ENCODE measurements around the gene TTC24. TPM values are rescaled to one million over a fixed set of nuclear protein-coding genes. Genes with fewer than 3 reads are reported as not detected.
"Not testable (repeated sequence)": the region's sequence is repeated elsewhere in the genome, so short reads cannot be mapped to it uniquely, and the experiment has no call there.

Gene TTC24
- total RNA-seq, 1 donor from 2014 or later, result not detected

- no peaks in the 10 kb centered on the region for H3K36me3 ChIP-seq
- intact Hi-C loops (cut with DNase I), result loop anchor here (5.0 kb wide), 2 partner anchors 47 to 473 kb away; partner anchors contain the start of gene NES
- no peaks in the 10 kb centered on the region for H3K9me3 ChIP-seq
- peaks cover 5% of the 10 kb centered on the region for H3K27me3 ChIP-seq
- H3K4me3 ChIP-seq, result no peak overlapping the region
- no peak for DNase-seq (ENCODE audit: extremely low spot score in 2 of 2)
- no peak for TF ChIP-seq POLR2AphosphoS5 (IDR thresholded peaks at IDR 0.05; ENCODE audit: insufficient read depth in 1 of 2, low read depth in 1 of 2)
- TF ChIP-seq, protein P1, sequence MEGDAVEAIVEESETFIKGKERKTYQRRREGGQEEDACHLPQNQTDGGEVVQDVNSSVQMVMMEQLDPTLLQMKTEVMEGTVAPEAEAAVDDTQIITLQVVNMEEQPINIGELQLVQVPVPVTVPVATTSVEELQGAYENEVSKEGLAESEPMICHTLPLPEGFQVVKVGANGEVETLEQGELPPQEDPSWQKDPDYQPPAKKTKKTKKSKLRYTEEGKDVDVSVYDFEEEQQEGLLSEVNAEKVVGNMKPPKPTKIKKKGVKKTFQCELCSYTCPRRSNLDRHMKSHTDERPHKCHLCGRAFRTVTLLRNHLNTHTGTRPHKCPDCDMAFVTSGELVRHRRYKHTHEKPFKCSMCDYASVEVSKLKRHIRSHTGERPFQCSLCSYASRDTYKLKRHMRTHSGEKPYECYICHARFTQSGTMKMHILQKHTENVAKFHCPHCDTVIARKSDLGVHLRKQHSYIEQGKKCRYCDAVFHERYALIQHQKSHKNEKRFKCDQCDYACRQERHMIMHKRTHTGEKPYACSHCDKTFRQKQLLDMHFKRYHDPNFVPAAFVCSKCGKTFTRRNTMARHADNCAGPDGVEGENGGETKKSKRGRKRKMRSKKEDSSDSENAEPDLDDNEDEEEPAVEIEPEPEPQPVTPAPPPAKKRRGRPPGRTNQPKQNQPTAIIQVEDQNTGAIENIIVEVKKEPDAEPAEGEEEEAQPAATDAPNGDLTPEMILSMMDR (IDR thresholded peaks at IDR 0.05), result no peak
- TF ChIP-seq POLR2A (IDR thresholded peaks at IDR 0.05), result no peak
- no peak overlapping the region for H3K27ac ChIP-seq
- H3K4me1 ChIP-seq, result peaks cover 8% of the 10 kb centered on the region
Observed at GRCh38 chr1:156629823-156630449, 50.4 kb downstream of the TTC24 start.

GRCh38 chr1:156631152-156631551, 51.6 kb downstream of the TTC24 start:
- not testable (repeated sequence) for DNase-seq (ENCODE audit: extremely low spot score in 2 of 2); H3K9me3 ChIP-seq; H3K4me3 ChIP-seq; H3K4me1 ChIP-seq; H3K27ac ChIP-seq; H3K36me3 ChIP-seq; H3K27me3 ChIP-seq
- intact Hi-C loops (cut with DNase I), result loop anchor here (5.0 kb wide), 1 partner anchor 474 kb away; no protein-coding TSS in a partner anchor

DNA sequence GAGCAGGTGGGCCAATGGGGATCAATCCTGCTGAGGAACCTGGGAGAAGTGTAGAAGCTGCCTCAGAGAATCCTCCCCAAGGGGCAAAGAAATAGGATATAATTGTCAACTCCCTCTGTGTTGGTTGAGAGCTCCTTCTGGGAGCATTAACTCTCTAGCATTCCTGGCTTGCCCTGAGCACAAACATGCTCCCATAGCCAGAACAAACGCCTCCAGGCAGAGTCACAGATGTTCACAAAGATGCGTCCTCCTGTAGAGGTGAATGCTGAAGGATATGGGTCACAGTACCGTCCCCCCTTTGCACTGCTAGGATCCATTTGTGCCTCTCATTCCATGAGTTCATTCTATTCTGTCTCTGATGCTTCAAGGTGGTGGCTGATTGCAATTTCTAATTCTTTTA, 52.8 kb downstream of the TTC24 start:
- DNase-seq (ENCODE audit: extremely low spot score in 2 of 2), result no peak
- intact Hi-C loops (cut with DNase I), result loop anchor here (5.0 kb wide), 1 partner anchor 475 kb away; no protein-coding TSS in a partner anchor
- Histone ChIP-seq H3K36me3 (no peaks in the 10 kb centered on the region), H3K27ac (no peak overlapping the region), H3K4me3 (no peak overlapping the region), H3K27me3 (no peaks in the 10 kb centered on the region), H3K4me1 (no peaks in the 10 kb centered on the region), H3K9me3 (no peaks in the 10 kb centered on the region)
- no peak for TF ChIP-seq POLR2AphosphoS5 (IDR thresholded peaks at IDR 0.05; ENCODE audit: insufficient read depth in 1 of 2, low read depth in 1 of 2)
- no peak for TF ChIP-seq POLR2A (IDR thresholded peaks at IDR 0.05)
- TF ChIP-seq, protein P1 (IDR thresholded peaks at IDR 0.05), result no peak

Other genes starting within 250 kb of the TTC24 start
- 186 TPM for gene CCT3, start 241.4 kb upstream of the TTC24 start, total RNA-seq
- not detected for gene TSACC, start 241.2 kb upstream of the TTC24 start, total RNA-seq
- not detected for gene RHBG, start 210.5 kb upstream of the TTC24 start, total RNA-seq
- 33.9 TPM for gene MEF2D, start 78.9 kb upstream of the TTC24 start, total RNA-seq
- gene IQGAP3, start 7.2 kb upstream of the TTC24 start, total RNA-seq, result 2.9 TPM
- 46.7 TPM for gene NAXE, start 12.1 kb downstream of the TTC24 start, total RNA-seq
- gene GPATCH4, start 21.8 kb downstream of the TTC24 start, total RNA-seq, result 25.8 TPM
- not detected for gene HAPLN2, start 39.7 kb downstream of the TTC24 start, total RNA-seq
- gene BCAN, start 62.4 kb downstream of the TTC24 start, total RNA-seq, result 2.0 TPM
- 16.0 TPM for gene NES, start 97.7 kb downstream of the TTC24 start, total RNA-seq
- gene CRABP2, start 125.9 kb downstream of the TTC24 start, total RNA-seq, result 97.7 TPM
- 17.7 TPM for gene METTL25B, start 148.7 kb downstream of the TTC24 start, total RNA-seq
- 12.8 TPM for gene ISG20L2, start 149.0 kb downstream of the TTC24 start, total RNA-seq
- 40.0 TPM for gene MRPL24, start 161.4 kb downstream of the TTC24 start, total RNA-seq
- gene HDGF, start 172.0 kb downstream of the TTC24 start, total RNA-seq, result 154 TPM
- gene PRCC, start 187.8 kb downstream of the TTC24 start, total RNA-seq, result 30.4 TPM
- 4.9 TPM for gene SH2D2A, start 237.1 kb downstream of the TTC24 start, total RNA-seq